Measurements from ENCODE around the gene SEMA3B.

The SEMA3B gene

GRCh38 chr3:50242381-50242770 is 26.6 kb upstream of the SEMA3B start:
- TF ChIP-seq PATZ1 (CRISPR knock-in tag; IDR thresholded peaks at IDR 0.05; ENCODE audit: borderline replicate concordance) (no peak), OSR1 (CRISPR knock-in tag; IDR thresholded peaks at IDR 0.05) (no peak), CREB5 (CRISPR knock-in tag; IDR thresholded peaks at IDR 0.05; ENCODE audit: low read depth) (no peak), GLIS3 (CRISPR knock-in tag; IDR thresholded peaks at IDR 0.05) (no peak), ZC3H10 (CRISPR knock-in tag; IDR thresholded peaks at IDR 0.05) (no peak), ARNTL (CRISPR knock-in tag; IDR thresholded peaks at IDR 0.05; ENCODE audit: borderline replicate concordance, low read depth) (no peak), ZFP3 (CRISPR knock-in tag; IDR thresholded peaks at IDR 0.05) (no peak), PPARA (CRISPR knock-in tag; IDR thresholded peaks at IDR 0.05; ENCODE audit: borderline replicate concordance) (no peak), ISL1 (CRISPR knock-in tag; IDR thresholded peaks at IDR 0.05) (no peak), ZNF8 (CRISPR knock-in tag; IDR thresholded peaks at IDR 0.05) (no peak), BACH2 (CRISPR knock-in tag; IDR thresholded peaks at IDR 0.05; ENCODE audit: borderline replicate concordance) (no peak), TOX (CRISPR knock-in tag; IDR thresholded peaks at IDR 0.05; ENCODE audit: borderline replicate concordance) (no peak)
- TF ChIP-seq, protein P1, sequence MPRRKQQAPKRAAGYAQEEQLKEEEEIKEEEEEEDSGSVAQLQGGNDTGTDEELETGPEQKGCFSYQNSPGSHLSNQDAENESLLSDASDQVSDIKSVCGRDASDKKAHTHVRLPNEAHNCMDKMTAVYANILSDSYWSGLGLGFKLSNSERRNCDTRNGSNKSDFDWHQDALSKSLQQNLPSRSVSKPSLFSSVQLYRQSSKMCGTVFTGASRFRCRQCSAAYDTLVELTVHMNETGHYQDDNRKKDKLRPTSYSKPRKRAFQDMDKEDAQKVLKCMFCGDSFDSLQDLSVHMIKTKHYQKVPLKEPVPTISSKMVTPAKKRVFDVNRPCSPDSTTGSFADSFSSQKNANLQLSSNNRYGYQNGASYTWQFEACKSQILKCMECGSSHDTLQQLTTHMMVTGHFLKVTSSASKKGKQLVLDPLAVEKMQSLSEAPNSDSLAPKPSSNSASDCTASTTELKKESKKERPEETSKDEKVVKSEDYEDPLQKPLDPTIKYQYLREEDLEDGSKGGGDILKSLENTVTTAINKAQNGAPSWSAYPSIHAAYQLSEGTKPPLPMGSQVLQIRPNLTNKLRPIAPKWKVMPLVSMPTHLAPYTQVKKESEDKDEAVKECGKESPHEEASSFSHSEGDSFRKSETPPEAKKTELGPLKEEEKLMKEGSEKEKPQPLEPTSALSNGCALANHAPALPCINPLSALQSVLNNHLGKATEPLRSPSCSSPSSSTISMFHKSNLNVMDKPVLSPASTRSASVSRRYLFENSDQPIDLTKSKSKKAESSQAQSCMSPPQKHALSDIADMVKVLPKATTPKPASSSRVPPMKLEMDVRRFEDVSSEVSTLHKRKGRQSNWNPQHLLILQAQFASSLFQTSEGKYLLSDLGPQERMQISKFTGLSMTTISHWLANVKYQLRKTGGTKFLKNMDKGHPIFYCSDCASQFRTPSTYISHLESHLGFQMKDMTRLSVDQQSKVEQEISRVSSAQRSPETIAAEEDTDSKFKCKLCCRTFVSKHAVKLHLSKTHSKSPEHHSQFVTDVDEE (CRISPR knock-in tag; IDR thresholded peaks at IDR 0.05): no peak
- ATAC-seq: no peak

DNA sequence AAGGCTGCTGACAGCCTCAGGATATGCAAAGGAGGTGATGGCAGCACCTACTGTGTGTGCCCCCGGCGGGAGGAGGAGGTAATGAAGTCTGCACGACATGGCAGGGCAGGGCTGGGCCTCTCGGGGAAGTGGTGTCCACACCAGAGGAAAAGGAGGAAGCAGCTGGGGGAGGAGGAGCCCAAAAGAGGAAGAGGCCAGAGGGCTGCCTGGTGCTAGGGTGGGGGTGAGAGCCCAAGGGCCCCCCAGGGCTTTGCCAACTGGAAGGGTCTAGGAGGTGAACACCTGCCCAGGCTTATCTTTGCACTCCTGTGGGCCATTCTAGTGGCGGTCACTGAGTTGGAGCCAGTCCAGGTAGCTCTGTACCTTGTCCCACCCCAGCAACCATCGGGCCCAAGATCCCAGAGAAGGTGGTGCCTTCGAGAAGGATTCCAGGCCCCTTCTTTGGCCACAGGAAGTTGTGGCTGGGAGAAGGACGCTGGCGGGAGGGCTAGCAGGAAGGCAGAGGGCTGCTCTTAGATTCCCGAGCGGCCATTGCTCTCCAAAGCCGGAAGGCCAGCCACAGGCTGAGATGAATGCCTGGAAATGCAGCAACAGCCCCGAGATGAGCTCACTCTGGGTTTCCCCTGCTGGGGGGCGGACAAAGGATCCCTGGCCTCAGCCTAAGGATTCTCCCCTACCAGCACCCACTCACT is 25.9 kb upstream of the SEMA3B start:
- ATAC-seq: no peak
- TF ChIP-seq BACH2 (CRISPR knock-in tag; IDR thresholded peaks at IDR 0.05; ENCODE audit: borderline replicate concordance): no peak
- TF ChIP-seq ISL1 (CRISPR knock-in tag; IDR thresholded peaks at IDR 0.05): no peak
- TF ChIP-seq ZNF565 (CRISPR knock-in tag; conservative IDR thresholded peaks at IDR 0.05; ENCODE audit: low read depth): no peak
- no peak for TF ChIP-seq ZC3H10 (CRISPR knock-in tag; IDR thresholded peaks at IDR 0.05)
- no peak for TF ChIP-seq ESRRG (CRISPR knock-in tag; IDR thresholded peaks at IDR 0.05)
- no peak for TF ChIP-seq PPARA (CRISPR knock-in tag; IDR thresholded peaks at IDR 0.05; ENCODE audit: borderline replicate concordance)
- TF ChIP-seq OSR1 (CRISPR knock-in tag; IDR thresholded peaks at IDR 0.05): no peak
- no peak for TF ChIP-seq ZFP30 (CRISPR knock-in tag; IDR thresholded peaks at IDR 0.05)
- no peak for TF ChIP-seq PATZ1 (CRISPR knock-in tag; IDR thresholded peaks at IDR 0.05; ENCODE audit: borderline replicate concordance)
- TF ChIP-seq ZFP3 (CRISPR knock-in tag; IDR thresholded peaks at IDR 0.05): no peak
- TF ChIP-seq ARNTL (CRISPR knock-in tag; IDR thresholded peaks at IDR 0.05; ENCODE audit: borderline replicate concordance, low read depth): no peak
- TF ChIP-seq GLIS3 (CRISPR knock-in tag; IDR thresholded peaks at IDR 0.05): no peak
- no peak for TF ChIP-seq TCF4 (CRISPR knock-in tag; IDR thresholded peaks at IDR 0.05; ENCODE audit: borderline replicate concordance)

GRCh38 chr3:50243543-50243895 is 25.4 kb upstream of the SEMA3B start:
- TF ChIP-seq GLIS3 (CRISPR knock-in tag; IDR thresholded peaks at IDR 0.05) (no peak), RARB (CRISPR knock-in tag; IDR thresholded peaks at IDR 0.05) (no peak), CREB5 (CRISPR knock-in tag; IDR thresholded peaks at IDR 0.05; ENCODE audit: low read depth) (no peak), ZFP30 (CRISPR knock-in tag; IDR thresholded peaks at IDR 0.05) (no peak), OSR1 (CRISPR knock-in tag; IDR thresholded peaks at IDR 0.05) (no peak), PPARA (CRISPR knock-in tag; IDR thresholded peaks at IDR 0.05; ENCODE audit: borderline replicate concordance) (no peak), ARNTL (CRISPR knock-in tag; IDR thresholded peaks at IDR 0.05; ENCODE audit: borderline replicate concordance, low read depth) (no peak), ZNF565 (CRISPR knock-in tag; conservative IDR thresholded peaks at IDR 0.05; ENCODE audit: low read depth) (no peak), SNAI2 (CRISPR knock-in tag; IDR thresholded peaks at IDR 0.05) (no peak), ZC3H10 (CRISPR knock-in tag; IDR thresholded peaks at IDR 0.05) (no peak), ESRRG (CRISPR knock-in tag; IDR thresholded peaks at IDR 0.05) (no peak), BACH2 (CRISPR knock-in tag; IDR thresholded peaks at IDR 0.05; ENCODE audit: borderline replicate concordance) (no peak), ZNF8 (CRISPR knock-in tag; IDR thresholded peaks at IDR 0.05) (no peak), ZFP3 (CRISPR knock-in tag; IDR thresholded peaks at IDR 0.05) (no peak), PATZ1 (CRISPR knock-in tag; IDR thresholded peaks at IDR 0.05; ENCODE audit: borderline replicate concordance) (no peak), ZNF70 (CRISPR knock-in tag; IDR thresholded peaks at IDR 0.05) (no peak), TOX (CRISPR knock-in tag; IDR thresholded peaks at IDR 0.05; ENCODE audit: borderline replicate concordance) (no peak)
- TF ChIP-seq, protein P1 (CRISPR knock-in tag; IDR thresholded peaks at IDR 0.05): no peak
- ATAC-seq: no peak
